NT2/D1 (cell line): ENCODE data around the gene FGD4.

Experiments used
- DNase-seq: peaks from one replicate; pipeline ENCODE4 v3.0.0-alpha.2; 2011; ENCODE audit warnings: low read depth, low spot score
- H3K27me3 ChIP-seq: 2 replicates; pipeline ENCODE4 v1.6.0; 2011; ENCODE audit warnings: mild to moderate bottlenecking; ENCODE audit not compliant: insufficient read length, insufficient read depth
- H3K36me3 ChIP-seq: 2 replicates; pipeline ENCODE4 v1.6.1; 2011; ENCODE audit warnings: mild to moderate bottlenecking, low read length, mixed read lengths; ENCODE audit not compliant: insufficient read depth, insufficient read length
- H3K4me1 ChIP-seq: 2 replicates; pipeline ENCODE4 v1.5.1; 2011; ENCODE audit not compliant: insufficient read depth, insufficient read length
- H3K4me3 ChIP-seq: 2 replicates; pipeline ENCODE4 v1.5.1; 2011; ENCODE audit warnings: low read depth; ENCODE audit not compliant: insufficient read length
- H3K9ac ChIP-seq: 2 replicates; pipeline ENCODE4 v1.6.0; 2011; ENCODE audit warnings: low read depth; ENCODE audit not compliant: insufficient read length
- H3K9me3 ChIP-seq: 2 replicates; pipeline ENCODE4 v1.5.1; 2011; ENCODE audit warnings: mild to moderate bottlenecking, low read length; ENCODE audit not compliant: insufficient read depth
- SUZ12 ChIP-seq: IDR thresholded peaks from 2 replicates; pipeline ENCODE4 v1.6.1; 2011; ENCODE audit not compliant: insufficient read length, insufficient read depth; ENCODE audit errors: extremely low read depth
- YY1 ChIP-seq: IDR thresholded peaks from 2 replicates; pipeline ENCODE4 v1.6.1; 2011; ENCODE audit not compliant: insufficient read length, insufficient read depth
- ZNF274 ChIP-seq: IDR thresholded peaks from 2 replicates; pipeline ENCODE4 v1.6.1; 2011; ENCODE audit warnings: mild to moderate bottlenecking, low read depth, low read length

Gene FGD4

DNA sequence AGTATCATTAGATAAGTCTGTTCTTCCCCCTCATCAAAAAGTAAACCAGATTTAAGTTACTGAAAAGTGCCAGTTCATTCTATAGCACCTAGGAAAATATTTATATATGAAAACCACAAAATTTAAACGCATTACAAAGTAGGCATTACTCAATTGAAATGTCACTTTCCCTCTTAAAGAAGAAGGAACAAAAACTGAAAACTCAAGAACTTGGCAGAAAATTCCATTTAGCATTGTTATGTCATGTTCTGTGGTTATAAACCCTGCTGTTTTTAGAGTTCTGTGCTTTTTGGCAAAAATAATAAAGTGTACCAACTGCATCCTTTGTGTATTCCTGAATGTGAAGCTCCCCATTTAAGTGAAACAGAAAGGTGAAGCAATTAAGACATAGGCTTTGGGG, 3.6 kb downstream of the FGD4 start:
- Histone ChIP-seq H3K9ac (no peak overlapping the region), H3K4me1 (peaks cover 3% of the 10 kb centered on the region), H3K9me3 (no peaks in the 10 kb centered on the region), H3K4me3 (no peak overlapping the region), H3K27me3 (no peaks in the 10 kb centered on the region), H3K36me3 (peaks cover 9% of the 10 kb centered on the region)
- TF ChIP-seq YY1 (no peak), ZNF274 (no peak), SUZ12 (no peak)
- no peak for DNase-seq

DNA sequence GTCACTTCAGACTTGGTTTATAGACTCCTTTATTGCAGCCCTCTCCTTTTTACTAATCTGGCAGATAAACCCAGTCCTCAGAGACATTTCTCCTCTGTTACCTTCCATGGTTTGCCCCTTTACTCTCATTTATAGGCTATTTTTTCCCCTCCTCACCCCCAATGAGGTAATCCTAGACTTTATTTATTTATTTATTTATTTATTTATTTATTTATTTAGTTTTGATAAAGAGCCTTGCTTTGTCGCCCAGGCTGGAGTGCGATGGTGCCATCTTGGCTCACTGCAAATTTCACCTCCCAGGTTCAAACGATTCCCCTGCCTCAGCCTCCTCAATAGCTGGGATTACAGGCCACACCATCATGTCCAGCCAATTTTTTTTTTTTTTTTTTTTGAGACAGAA, 8.4 kb downstream of the FGD4 start:
- H3K27me3 ChIP-seq, result no peaks in the 10 kb centered on the region
- no peaks in the 10 kb centered on the region for H3K4me1 ChIP-seq
- peaks cover 22% of the 10 kb centered on the region for H3K36me3 ChIP-seq
- no peak overlapping the region for H3K4me3 ChIP-seq
- TF ChIP-seq YY1 (no peak), SUZ12 (no peak), ZNF274 (no peak)
- DNase-seq, result no peak
- no peaks in the 10 kb centered on the region for H3K9me3 ChIP-seq
- H3K9ac ChIP-seq, result no peak overlapping the region

GRCh38 chr12:32413412-32413811, 14.1 kb downstream of the FGD4 start:
- Histone ChIP-seq H3K4me1 (peaks cover under 1% of the 10 kb centered on the region), H3K4me3 (no peak overlapping the region), H3K9ac (no peak overlapping the region), H3K36me3 (peaks cover 13% of the 10 kb centered on the region), H3K27me3 (no peaks in the 10 kb centered on the region), H3K9me3 (no peaks in the 10 kb centered on the region)
- DNase-seq, result no peak
- TF ChIP-seq YY1 (no peak), SUZ12 (no peak), ZNF274 (no peak)

- TF ChIP-seq YY1 (no peak), ZNF274 (no peak), SUZ12 (no peak)
- H3K9ac ChIP-seq, result no peak overlapping the region
- DNase-seq, result no peak
These were observed 18.9 kb downstream of the FGD4 start for GRCh38 chr12:32418221-32418620.

DNA sequence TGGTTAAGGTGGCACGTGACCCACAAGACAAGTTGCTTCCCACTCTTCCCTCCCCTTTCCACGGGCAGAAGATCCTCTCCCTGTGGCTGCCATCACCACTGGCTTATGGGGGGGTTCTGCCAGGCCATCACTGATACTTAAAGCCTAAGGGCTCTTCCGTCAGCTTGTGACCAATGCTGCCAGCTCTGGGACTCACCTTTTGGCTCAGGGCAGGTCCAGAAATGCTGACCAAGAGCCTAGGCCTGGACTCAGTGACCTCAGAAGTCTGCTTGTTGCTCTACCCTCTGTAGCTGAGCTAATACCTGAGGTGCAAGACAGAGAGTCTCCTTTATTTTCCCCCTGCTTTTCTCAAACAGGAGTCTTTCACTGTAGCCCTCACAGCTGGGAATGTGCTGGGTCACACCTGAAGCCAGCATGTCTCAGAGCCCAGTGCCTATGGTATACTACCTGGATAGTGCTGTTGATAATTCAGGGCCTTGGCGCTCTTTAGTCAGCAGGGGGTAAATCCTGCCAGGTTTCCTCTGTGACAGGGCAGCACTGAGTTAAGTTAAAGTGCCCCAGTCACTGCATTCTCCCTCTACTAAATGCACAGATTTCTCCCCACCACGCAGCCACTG, 19.7 kb downstream of the FGD4 start:
- no peak overlapping the region for H3K4me3 ChIP-seq

More at GRCh38 chr12:32418221-32418620, 18.9 kb downstream of the FGD4 start:
- peaks cover 16% of the 10 kb centered on the region for H3K4me1 ChIP-seq
- H3K36me3 ChIP-seq, result peaks cover 6% of the 10 kb centered on the region
- H3K4me3 ChIP-seq, result no peak overlapping the region
- H3K27me3 ChIP-seq, result no peaks in the 10 kb centered on the region
- no peaks in the 10 kb centered on the region for H3K9me3 ChIP-seq

GRCh38 chr12:32419520-32419960, 20.2 kb downstream of the FGD4 start:
- Histone ChIP-seq H3K9ac (peak overlapping the region; percentile 37), H3K9me3 (0 out of 2 replicates have a peak, but pooled peaks cover 6% of the 10 kb centered on the region), H3K36me3 (peaks cover 6% of the 10 kb centered on the region), H3K27me3 (no peaks in the 10 kb centered on the region), H3K4me1 (peaks cover 16% of the 10 kb centered on the region), H3K4me3 (no peak overlapping the region)
- no peak for DNase-seq
- no peak for TF ChIP-seq SUZ12
- TF ChIP-seq YY1, result no peak
- TF ChIP-seq ZNF274, result no peak

More for the DNA sequence above, 19.7 kb downstream of the FGD4 start:
- TF ChIP-seq ZNF274, result no peak
- TF ChIP-seq YY1, result no peak
- Histone ChIP-seq H3K27me3 (no peaks in the 10 kb centered on the region), H3K9me3 (0 out of 2 replicates have a peak, but pooled peaks cover 3% of the 10 kb centered on the region), H3K4me1 (peaks cover 16% of the 10 kb centered on the region), H3K9ac (peak overlapping the region; percentile 37), H3K36me3 (peaks cover 6% of the 10 kb centered on the region)
- no peak for DNase-seq

GRCh38 chr12:32420356-32420755, 21.0 kb downstream of the FGD4 start:
- Histone ChIP-seq H3K9ac (no peak overlapping the region), H3K4me3 (no peak overlapping the region), H3K4me1 (peaks cover 16% of the 10 kb centered on the region), H3K36me3 (peaks cover 6% of the 10 kb centered on the region), H3K27me3 (no peaks in the 10 kb centered on the region), H3K9me3 (peaks cover 10% of the 10 kb centered on the region; the same call in 1 of the 2 replicates)
- TF ChIP-seq ZNF274 (no peak), SUZ12 (no peak), YY1 (no peak)
- no peak for DNase-seq

GRCh38 chr12:32423559-32423958, 24.2 kb downstream of the FGD4 start:
- TF ChIP-seq SUZ12 (no peak), ZNF274 (no peak), YY1 (no peak)
- Histone ChIP-seq H3K27me3 (no peaks in the 10 kb centered on the region), H3K4me3 (no peak overlapping the region), H3K4me1 (peaks cover 13% of the 10 kb centered on the region), H3K9ac (no peak overlapping the region), H3K9me3 (peaks cover 26% of the 10 kb centered on the region), H3K36me3 (peaks cover 5% of the 10 kb centered on the region)
- no peak for DNase-seq
